Right atrium auricular region (tissue), 2 donors: ENCODE results near the gene CA14. TPM values are rescaled to one million over a fixed set of nuclear protein-coding genes. Genes with fewer than 3 reads are reported as not detected.
"Not testable (repeated sequence)": the region's sequence is repeated elsewhere in the genome, so short reads cannot be mapped to it uniquely, and the experiment has no call there.

Experiments used
- DNase-seq: peaks from one replicate; pipeline ENCODE4 v3.0.0-alpha.2; 2019; ENCODE audit warnings: low spot score
- H3K27ac ChIP-seq, 2 donors: fragments of 200-600 bp; sonication (generic); 1 replicate in 1 of 2; 2 replicates in 1 of 2; pipeline ENCODE4 v1.5.1; 2016 to 2019
- H3K27me3 ChIP-seq, 2 donors: fragments of 200-600 bp; sonication (generic); one replicate each; pipeline versions ENCODE4 v1.5.1 to v1.6.0; 2017 to 2019
- H3K36me3 ChIP-seq: fragments of 200-600 bp; sonication (generic); one replicate; pipeline ENCODE4 v1.5.1; 2016
- H3K4me1 ChIP-seq, 2 donors: fragments of 200-600 bp; sonication (generic); one replicate each; pipeline versions ENCODE4 v1.5.1 to v1.6.0; 2017 to 2019
- H3K4me3 ChIP-seq, 2 donors: fragments of 200-600 bp; sonication (generic); 1 replicate in 1 of 2; 2 replicates in 1 of 2; pipeline ENCODE4 v1.5.1; 2017 to 2019; ENCODE audit warnings: mild to moderate bottlenecking in 1 of 2, moderate library complexity in 1 of 2
- H3K9me3 ChIP-seq, 2 donors: fragments of 200-600 bp; sonication (generic); one replicate each; pipeline ENCODE4 v1.5.1; 2019
- CTCF ChIP-seq, 2 donors: fragments of 200-600 bp; sonication (generic); IDR thresholded peaks; one replicate each; pipeline ENCODE4 v1.5.1; 2019; ENCODE audit warnings: antibody characterized with exemption in 2 of 2
- total RNA-seq, 2 donors: library from RNA; depleted of rRNA; stranded (reverse); fragments of >200 nt; gene quantifications; one replicate each; pipeline ENCODE4 v1.1.0, GENCODE V29; 2016

Gene CA14
- total RNA-seq, result 1 to 10 TPM; 4.2 to 5.7 TPM

GRCh38 chr1:150257624-150258585, at the start of gene CA14:
TSS of gene CA14 (plus strand) at chr1:150257774. CDS start at chr1:150258129, 355 bp downstream.
- Histone ChIP-seq H3K27ac (peak within 1 kb of the TSS; percentile 73 to 78), H3K27me3 (no peaks in the 10 kb centered on the region), H3K36me3 (no peaks in the 10 kb centered on the region), H3K4me1 (peaks cover 0 to 40% of the 10 kb centered on the region in 2 donors), H3K4me3 (peak within 1 kb of the TSS; percentile 3 to 15), H3K9me3 (no peaks in the 10 kb centered on the region)
- no peak for DNase-seq
- no peak for TF ChIP-seq CTCF (IDR thresholded peaks at IDR 0.05)

GRCh38 chr1:150208460-150208859, 49.1 kb upstream of the CA14 start:
- not testable (repeated sequence) for H3K36me3 ChIP-seq, H3K27ac ChIP-seq, H3K4me3 ChIP-seq, H3K9me3 ChIP-seq, H3K4me1 ChIP-seq, DNase-seq, H3K27me3 ChIP-seq

- Histone ChIP-seq H3K9me3 (no peaks in the 10 kb centered on the region), H3K27me3 (no peaks in the 10 kb centered on the region), H3K4me1 (no peaks in the 10 kb centered on the region), H3K4me3 (no peak overlapping the region), H3K27ac (no peak overlapping the region), H3K36me3 (no peaks in the 10 kb centered on the region)
- TF ChIP-seq CTCF (IDR thresholded peaks at IDR 0.05), result no peak
- DNase-seq, result no peak
Observed at GRCh38 chr1:150210091-150210490, 47.5 kb upstream of the CA14 start.

- DNase-seq, result no peak
- Histone ChIP-seq H3K4me1 (no peaks in the 10 kb centered on the region), H3K9me3 (no peaks in the 10 kb centered on the region), H3K36me3 (no peaks in the 10 kb centered on the region), H3K27me3 (no peaks in the 10 kb centered on the region), H3K27ac (no peak overlapping the region), H3K4me3 (no peak overlapping the region)
- no peak for TF ChIP-seq CTCF (IDR thresholded peaks at IDR 0.05)
Observed at GRCh38 chr1:150210706-150211105, 46.9 kb upstream of the CA14 start.

GRCh38 chr1:150212070-150212469, 45.5 kb upstream of the CA14 start:
- Histone ChIP-seq H3K9me3 (no peaks in the 10 kb centered on the region), H3K27ac (no peak overlapping the region), H3K4me3 (no peak overlapping the region), H3K4me1 (no peaks in the 10 kb centered on the region), H3K27me3 (no peaks in the 10 kb centered on the region), H3K36me3 (no peaks in the 10 kb centered on the region)
- no peak for DNase-seq
- TF ChIP-seq CTCF (IDR thresholded peaks at IDR 0.05), result no peak

GRCh38 chr1:150213170-150214098, 44.1 kb upstream of the CA14 start:
- H3K4me3 ChIP-seq, result peak overlapping the region; percentile 34 to 46
- no peaks in the 10 kb centered on the region for H3K4me1 ChIP-seq
- peak overlapping the region; percentile 78 to 89 for H3K27ac ChIP-seq
- H3K9me3 ChIP-seq, result no peaks in the 10 kb centered on the region
- TF ChIP-seq CTCF (IDR thresholded peaks at IDR 0.05), result peak in 1 of 2 donors; percentile 50
- H3K36me3 ChIP-seq, result no peaks in the 10 kb centered on the region
- H3K27me3 ChIP-seq, result no peaks in the 10 kb centered on the region
- peak; percentile 98 for DNase-seq

- Histone ChIP-seq H3K4me3 (peak overlapping the region; percentile 34 to 46), H3K27ac (peak overlapping the region; percentile 78 to 89)
- H3K27me3 ChIP-seq, H3K4me1 ChIP-seq, DNase-seq, H3K36me3 ChIP-seq, H3K9me3 ChIP-seq: not testable (repeated sequence)
Observed at GRCh38 chr1:150214099-150214756, 43.3 kb upstream of the CA14 start.

GRCh38 chr1:150215855-150216254, 41.7 kb upstream of the CA14 start:
- not testable (repeated sequence) for H3K36me3 ChIP-seq, H3K9me3 ChIP-seq

More at GRCh38 chr1:150215855-150216254, 41.7 kb upstream of the CA14 start:
- not testable (repeated sequence) for H3K4me1 ChIP-seq, DNase-seq, H3K27me3 ChIP-seq, H3K4me3 ChIP-seq, H3K27ac ChIP-seq
